CD4-positive, alpha-beta T cell treated with Interleukin-6 for 4 hours (primary cell): Measurements from ENCODE around the gene OR13D1.
"Not testable (repeated sequence)": the region's sequence is repeated elsewhere in the genome, so short reads cannot be mapped to it uniquely, and the experiment has no call there.

ENCODE experiments used
- DNase-seq: peaks from one replicate; pipeline ENCODE4 v3.0.0-alpha.2; 2020; ENCODE audit warnings: mixed read lengths

OR13D1 gene, protein sequence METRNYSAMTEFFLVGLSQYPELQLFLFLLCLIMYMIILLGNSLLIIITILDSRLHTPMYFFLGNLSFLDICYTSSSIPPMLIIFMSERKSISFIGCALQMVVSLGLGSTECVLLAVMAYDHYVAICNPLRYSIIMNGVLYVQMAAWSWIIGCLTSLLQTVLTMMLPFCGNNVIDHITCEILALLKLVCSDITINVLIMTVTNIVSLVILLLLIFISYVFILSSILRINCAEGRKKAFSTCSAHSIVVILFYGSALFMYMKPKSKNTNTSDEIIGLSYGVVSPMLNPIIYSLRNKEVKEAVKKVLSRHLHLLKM

GRCh38 chr9:104694218-104694617 lies at the start of gene OR13D1:
OR13D1 (plus strand) TSS chr9:104694518; CDS start chr9:104694518, 0 bp downstream.
- no peak for DNase-seq

GRCh38 chr9:104658496-104659195 lies 35.7 kb upstream of the OR13D1 start:
- no peak for DNase-seq

DNA sequence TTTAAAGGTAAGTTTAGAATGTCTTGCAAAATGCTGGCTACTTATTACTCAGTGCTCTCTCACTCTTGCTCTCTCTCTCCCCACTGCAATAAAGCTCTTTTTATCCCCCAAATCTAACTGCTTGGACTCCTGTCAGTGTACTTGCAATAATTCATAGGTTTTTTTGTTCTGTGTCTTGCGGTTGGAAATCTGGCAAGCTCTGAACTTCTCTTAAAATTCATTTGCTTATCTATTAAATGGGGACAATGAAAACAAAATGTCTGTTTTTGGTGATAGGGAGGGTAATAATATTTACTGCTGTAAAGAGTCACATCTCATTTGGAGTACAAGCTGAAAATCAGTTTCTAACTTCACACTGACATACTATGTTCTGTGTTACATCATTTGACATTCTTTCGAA lies 18.7 kb upstream of the OR13D1 start:
- no peak for DNase-seq

GRCh38 chr9:104682642-104683041 lies 11.7 kb upstream of the OR13D1 start:
- no peak for DNase-seq

- DNase-seq: no peak
These were observed 8.2 kb upstream of the OR13D1 start for GRCh38 chr9:104686081-104686480.

- no peak for DNase-seq
These were observed 6.0 kb downstream of the OR13D1 start for GRCh38 chr9:104700306-104700705.

DNA sequence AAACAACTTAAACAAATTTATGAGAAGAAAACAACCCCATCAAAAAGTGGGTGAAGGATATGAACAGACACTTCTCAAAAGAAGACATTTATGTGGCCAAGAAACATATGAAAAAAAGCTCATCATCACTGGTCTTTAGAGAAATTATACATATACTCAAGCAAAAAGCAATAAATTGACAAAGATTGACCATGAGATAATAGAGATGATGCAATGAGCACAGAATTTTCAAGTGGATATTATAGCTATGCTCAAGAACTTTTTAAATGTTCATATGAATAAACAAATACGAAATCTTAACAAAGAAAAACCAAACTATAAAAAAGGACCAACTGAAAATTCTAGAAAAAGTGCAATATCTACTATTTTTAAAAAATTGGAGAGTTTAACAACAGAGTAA lies 14.4 kb downstream of the OR13D1 start:
- DNase-seq: not testable (repeated sequence)

GRCh38 chr9:104711604-104712003 lies 17.3 kb downstream of the OR13D1 start:
- no peak for DNase-seq

DNA sequence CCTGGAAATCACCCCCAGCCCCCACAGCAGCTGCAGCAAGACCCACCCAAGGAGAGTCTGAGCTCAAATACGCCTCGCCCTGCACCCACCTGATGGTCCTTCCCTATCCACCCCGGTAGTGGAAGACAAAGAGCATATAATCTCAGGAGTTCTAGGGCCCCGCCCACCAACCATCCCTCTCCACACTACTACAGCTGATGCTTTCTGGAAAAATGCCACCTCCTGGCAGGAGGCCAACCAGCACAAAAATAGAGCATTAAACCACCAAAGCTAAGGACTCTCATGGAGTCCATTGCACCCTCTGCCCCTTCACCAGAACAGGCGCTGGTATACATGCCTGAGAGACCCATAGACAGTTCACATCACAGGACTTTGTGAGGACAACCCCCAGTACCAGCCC lies 30.7 kb downstream of the OR13D1 start:
- no peak for DNase-seq

- DNase-seq: no peak
These were observed 44.1 kb downstream of the OR13D1 start for GRCh38 chr9:104738452-104738851.

- DNase-seq: no peak
These were observed 46.3 kb downstream of the OR13D1 start for GRCh38 chr9:104740621-104741020.

DNA sequence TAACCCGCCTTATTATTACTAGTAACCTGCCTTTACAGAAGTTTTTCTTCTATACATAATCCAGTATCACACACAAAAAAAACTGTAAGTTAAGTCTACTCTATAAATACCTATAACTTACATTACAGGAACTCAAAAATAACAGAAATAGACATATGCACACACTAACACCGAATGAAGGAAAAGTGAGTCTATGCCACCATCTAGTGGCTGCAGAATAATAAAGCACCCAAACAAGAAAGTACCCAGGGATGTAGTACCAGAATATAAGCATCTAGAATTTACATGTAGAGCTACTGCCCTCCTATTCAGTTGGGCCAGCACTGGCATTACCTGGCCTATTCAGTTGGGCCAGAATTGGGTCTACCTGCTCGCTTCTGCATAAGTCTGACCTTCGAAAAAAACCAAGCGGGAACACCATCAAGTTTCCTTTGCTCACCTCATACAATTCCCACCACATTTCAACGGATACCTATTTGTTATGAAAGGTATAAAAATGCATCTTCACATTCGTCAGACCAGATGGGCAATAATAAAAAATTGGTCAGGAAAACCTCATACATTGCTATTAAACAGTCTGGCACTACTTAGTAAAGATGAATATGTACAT lies 49.2 kb downstream of the OR13D1 start:
- DNase-seq: peak; percentile 51
